ENCODE data around the gene PNPLA8.

The PNPLA8 gene

DNA sequence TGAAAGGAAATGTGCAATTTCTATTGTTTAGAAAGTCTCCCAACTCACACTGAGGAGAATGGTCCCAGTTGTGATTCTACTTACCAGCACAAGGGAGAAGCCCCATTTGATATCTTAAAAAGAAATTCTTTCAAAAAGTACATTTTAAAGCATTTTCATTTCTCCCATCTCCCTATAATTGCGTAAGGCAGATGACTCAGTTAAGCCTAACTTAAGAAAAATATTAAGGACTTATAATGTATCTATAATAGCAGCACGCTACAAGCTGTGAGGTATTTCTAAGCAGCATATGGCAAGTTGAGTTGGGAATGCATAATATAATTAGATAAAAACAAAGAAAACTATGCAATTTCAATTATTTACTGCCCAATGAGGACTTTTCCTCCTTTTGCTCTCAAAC, 61.2 kb downstream of the PNPLA8 start:
- no peak for DNase-seq

DNA sequence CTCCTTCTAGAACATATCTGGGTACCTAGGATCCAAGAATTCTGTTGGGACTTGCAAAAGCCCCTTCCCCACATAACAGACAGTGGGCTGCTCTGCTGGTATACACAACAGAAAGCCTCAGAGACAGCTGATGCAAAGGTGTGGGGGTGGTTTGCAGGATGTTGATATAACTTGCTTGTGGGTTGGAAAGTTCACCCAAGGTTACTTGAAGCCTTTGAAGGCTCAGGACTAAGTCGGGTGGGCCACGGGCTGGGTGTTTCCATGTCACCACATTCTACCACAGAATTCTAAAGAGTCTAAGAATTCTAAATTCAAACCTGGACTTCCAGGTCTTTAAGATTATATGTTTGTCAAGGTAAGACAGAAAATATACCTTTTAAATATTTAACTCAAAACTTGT, 62.3 kb downstream of the PNPLA8 start:
- peak; percentile 26 for DNase-seq

DNA sequence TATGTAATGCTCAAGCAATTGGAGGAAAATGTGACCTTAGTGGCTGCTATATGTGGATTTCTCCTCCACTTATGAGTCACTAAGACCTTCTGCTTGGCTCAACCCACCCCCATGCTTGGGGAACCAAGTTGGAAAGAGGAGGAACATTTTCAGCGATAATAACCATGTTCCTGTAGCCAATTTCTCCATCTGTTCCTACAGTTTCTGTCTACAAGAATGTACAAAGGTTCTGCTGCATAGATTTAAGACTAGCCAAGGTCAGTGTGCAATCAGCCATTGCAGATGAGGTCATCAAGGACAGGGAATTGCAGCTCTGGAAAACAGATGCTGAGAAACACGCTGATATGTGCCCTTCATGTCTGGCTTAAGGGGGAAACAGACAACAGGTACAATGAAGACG, 64.1 kb downstream of the PNPLA8 start:
- no peak for DNase-seq

DNA sequence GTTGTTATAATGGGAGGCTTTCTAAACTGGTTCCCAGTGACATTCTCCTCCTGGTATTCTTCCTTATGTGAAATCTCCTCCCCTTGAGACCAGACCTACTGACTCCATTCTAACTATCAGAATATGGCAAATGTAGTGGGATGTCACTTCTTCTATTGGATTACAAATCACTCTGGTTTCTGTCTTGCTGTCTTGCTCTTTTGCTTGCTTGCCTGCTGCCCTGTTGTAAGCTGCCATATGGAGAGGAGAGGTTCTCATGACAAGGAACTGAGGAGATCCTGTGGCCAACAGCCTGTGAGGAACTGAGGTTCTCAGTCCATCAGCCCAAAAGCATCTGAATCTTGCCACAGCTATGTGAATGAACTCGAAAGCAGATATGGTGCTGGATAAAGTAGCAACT, 65.0 kb downstream of the PNPLA8 start:
- DNase-seq: no peak

GRCh38 chr7:108459922-108460551, 65.9 kb downstream of the PNPLA8 start:
- no peak for DNase-seq

- DNase-seq: no peak
Measured at GRCh38 chr7:108457871-108458270, 68.1 kb downstream of the PNPLA8 start.

DNA sequence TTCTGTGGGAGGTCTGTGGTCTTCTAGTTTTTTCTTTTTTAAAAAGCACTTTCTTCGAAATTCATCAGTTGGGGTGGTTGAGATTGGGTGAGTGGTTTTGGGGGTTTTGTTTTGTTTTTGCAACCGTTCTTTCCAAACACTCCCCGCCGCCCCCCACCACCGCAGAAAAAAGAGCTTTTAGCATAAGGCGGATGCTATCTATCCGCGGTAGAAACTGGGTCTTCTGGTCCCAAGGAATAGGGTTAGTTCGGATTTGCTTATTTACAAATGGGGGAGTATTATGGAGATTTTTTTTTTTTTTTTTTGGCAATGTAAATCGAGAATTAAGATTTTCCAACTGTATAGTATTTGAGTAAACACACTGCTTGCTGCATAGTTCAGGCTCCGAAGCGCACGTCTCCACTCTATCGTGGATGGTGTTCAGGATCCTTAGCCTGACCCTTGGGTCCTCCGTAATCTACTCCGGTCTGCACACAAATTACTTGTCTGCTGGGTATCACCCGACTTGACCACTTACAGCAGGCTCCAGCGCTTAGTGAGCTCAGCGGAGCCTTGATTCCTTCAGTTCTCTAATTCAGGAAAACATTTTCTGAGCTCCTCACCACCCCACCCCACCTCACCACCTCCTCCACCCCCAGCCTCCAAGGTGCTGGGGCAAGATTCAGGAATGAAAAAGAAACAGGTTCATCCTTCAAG, 68.9 kb downstream of the PNPLA8 start:
- DNase-seq: no peak

DNA sequence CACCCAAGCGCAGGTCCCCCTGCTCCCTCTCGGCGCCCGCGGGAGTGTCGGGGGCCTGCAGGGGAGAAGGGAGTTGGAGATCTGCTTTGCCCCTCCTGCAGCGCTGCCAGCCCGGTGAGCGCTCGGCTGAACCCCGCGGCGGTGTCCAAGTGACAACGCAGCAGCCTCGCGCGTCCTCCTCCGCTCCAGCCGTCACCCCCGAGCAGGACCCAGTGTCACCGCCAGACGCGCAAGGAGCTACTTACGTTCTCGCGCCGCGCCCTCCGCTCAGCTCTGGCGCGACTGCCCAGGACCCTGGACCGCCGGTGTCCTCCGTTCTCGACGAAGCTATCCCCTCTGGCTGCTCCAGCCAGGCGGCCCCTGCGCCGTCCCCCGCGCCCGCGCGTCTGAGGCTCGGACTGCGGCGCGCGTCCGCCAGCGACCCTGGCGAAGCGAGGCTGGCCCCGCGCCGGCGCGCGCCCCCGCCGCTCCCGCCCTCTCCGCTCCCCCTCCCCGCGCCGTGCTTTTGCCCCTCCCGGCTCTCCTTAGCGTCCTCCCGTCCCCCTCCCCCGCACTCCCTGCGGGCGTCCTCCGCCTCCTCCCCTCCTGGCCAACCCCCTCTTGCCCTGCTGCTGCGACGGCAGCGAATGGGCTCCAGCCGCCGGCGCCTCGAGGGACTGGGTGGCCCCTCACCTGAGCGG, 69.8 kb downstream of the PNPLA8 start, which contains the start of gene NRCAM:
TSS of gene NRCAM (minus strand) at position 439 of the 680 bp plus-strand sequence. CDS start 216,372 bp downstream, outside the sequence.
- peak; percentile 18 for DNase-seq

DNA sequence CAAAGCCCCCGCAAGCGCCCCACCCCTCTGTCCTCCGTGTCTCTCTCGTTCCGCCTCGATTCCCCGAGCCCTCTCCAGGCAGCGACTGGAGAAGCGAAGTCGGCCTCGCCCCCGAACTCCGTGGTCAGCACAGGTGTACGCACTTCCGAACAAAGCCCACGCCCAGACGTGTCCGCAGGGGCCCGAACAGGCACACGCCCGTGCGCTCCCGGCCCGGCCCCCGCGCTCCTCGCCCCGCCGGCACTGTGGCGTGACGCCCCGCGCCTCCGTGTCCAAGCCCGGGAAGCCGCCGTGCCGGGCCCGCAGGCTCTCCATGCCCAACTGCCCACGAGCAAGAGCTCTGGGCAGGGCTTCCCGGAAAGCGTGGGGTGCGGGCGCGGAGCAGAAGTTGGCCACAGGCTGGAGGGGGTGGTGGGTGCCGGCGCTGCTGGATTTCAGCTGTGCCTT, 70.4 kb downstream of the PNPLA8 start:
- DNase-seq: no peak

DNA sequence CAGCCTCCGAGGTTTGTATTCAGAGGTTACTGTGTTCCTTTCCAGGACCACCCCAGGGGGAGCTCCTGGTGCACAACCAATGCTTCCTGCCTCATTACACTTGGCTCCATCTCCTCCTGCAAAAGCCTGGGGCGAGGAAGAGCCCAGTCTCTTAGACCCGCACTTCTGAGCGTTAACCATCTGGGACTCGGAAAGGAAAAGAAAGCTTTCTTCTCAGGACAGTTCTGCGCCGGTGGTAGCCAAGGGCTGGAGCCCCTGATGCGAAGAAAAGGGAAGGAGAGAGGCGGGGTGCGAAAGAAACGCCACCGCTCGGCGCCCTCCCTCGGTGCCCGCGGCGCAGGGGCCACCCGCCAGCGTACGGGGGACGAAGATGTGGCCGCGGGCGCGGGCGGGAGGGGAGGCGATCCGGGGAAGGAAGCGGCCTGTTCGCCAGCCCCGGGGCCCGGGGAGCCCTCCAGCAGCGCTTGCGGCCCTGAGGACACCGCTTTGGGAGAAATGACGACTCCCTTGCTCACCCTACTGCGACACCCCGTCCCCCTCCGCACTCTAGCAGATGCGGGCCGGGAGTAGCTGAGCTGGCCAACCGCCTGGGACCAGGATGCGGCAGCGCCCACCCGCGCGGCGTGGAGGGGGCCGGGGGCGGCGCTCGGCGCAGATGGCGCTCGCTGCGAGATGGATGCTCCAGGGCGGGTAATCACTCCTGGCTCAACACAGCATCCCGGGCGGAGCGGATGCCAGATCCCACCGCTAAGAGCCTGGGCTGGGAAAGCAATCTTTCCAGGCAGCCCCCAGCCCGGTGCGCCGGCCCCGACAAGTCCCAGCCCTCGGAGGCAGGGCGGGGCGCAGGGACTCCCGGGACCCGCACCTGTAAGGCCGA, 71.0 kb downstream of the PNPLA8 start:
- no peak for DNase-seq

GRCh38 chr7:108454317-108454673, 71.6 kb downstream of the PNPLA8 start:
- no peak for DNase-seq

- DNase-seq: no peak
Measured at GRCh38 chr7:108453320-108453719, 72.6 kb downstream of the PNPLA8 start.

- no peak for DNase-seq
Measured at GRCh38 chr7:108452707-108453106, 73.2 kb downstream of the PNPLA8 start.

- no peak for DNase-seq
Measured at GRCh38 chr7:108451296-108451848, 74.6 kb downstream of the PNPLA8 start.

GRCh38 chr7:108450160-108450559, 75.8 kb downstream of the PNPLA8 start:
- no peak for DNase-seq

- DNase-seq: no peak
Measured at GRCh38 chr7:108449521-108449920, 76.4 kb downstream of the PNPLA8 start.

- no peak for DNase-seq
Measured at GRCh38 chr7:108448584-108449505, 77.1 kb downstream of the PNPLA8 start.

GRCh38 chr7:108442039-108442568, 83.8 kb downstream of the PNPLA8 start:
- no peak for DNase-seq

DNA sequence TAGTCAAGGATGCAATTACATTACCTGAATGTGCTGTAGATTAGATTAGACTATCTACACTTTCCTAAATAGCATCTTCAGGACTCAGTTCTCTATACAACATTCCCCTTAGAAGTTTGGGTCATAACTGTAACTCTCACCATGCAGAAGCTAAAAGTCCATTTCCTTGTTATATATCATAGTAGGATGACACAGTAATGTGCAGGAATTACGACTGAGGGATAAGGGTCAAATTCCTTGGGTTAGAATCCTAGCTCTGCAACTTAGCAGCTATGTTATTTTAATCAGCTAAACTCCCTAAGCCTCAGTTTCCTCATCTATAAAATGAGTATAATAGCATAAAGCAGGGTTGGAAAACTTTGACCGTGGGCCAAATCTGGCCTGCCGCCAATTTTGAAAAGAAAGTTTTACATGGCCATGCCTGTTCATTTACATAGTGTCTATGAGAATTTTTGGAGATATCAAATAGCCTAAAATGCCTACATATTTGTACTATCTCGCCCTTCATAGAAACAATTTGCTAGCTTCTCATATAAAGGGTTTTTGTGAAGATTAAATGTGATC, 84.5 kb downstream of the PNPLA8 start:
- no peak for DNase-seq

- DNase-seq: no peak
Measured at GRCh38 chr7:108440613-108441012, 85.3 kb downstream of the PNPLA8 start.

DNA sequence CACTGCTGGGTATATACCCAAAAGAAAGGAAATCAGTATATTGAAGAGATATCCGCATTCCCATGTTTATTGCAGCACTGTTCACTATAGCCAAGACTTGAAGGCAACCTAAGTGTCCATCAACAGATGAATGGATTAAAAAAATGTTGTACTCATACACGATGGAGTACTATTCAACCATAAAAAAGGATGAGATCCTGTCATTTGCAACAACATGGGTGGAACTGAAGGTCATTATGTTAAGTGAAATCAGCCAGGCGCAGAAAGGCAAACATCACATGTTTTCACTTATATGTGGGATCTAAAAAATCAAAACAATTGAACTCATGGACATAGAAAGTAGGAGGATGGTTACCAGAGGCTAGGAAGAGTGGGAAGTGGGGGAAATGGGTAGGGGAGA, 89.0 kb downstream of the PNPLA8 start:
- DNase-seq: no peak
